Pulmonary artery endothelial cell (primary cell): ENCODE results near the gene PLSCR5. TPM values are rescaled to one million over a fixed set of nuclear protein-coding genes. Genes with fewer than 3 reads are reported as not detected.

Source experiments
- DNase-seq: peaks from one replicate; pipeline ENCODE4 v3.0.0-alpha.2; 2011; ENCODE audit warnings: low read depth, low spot score
- total RNA-seq: library from RNA; depleted of rRNA; stranded (reverse); fragments of >200 nt; gene quantifications from 2 replicates; pipeline ENCODE4 v1.2.3, GENCODE V29; 2014

The PLSCR5 gene
- total RNA-seq, 1 donor from 2014 or later = not detected

- no peak for DNase-seq
These were observed 60.1 kb downstream of the PLSCR5 start for GRCh38 chr3:146544929-146545528.

- DNase-seq = peak; percentile 95
These were observed 60.9 kb downstream of the PLSCR5 start, which contains the start of gene PLSCR1 for GRCh38 chr3:146544002-146544928. TSS of gene PLSCR1 (minus strand) at chr3:146544607. CDS start at chr3:146536552, 8,055 bp downstream.

GRCh38 chr3:146543461-146544001 lies 61.6 kb downstream of the PLSCR5 start:
- no peak for DNase-seq

- no peak for DNase-seq
These were observed 62.2 kb downstream of the PLSCR5 start for GRCh38 chr3:146542978-146543377.

- no peak for DNase-seq
These were observed 63.0 kb downstream of the PLSCR5 start for GRCh38 chr3:146542179-146542578.

- DNase-seq = no peak
These were observed 64.2 kb downstream of the PLSCR5 start for GRCh38 chr3:146540978-146541377.

- DNase-seq = no peak
These were observed 64.9 kb downstream of the PLSCR5 start for GRCh38 chr3:146540236-146540635.

GRCh38 chr3:146539315-146539714 lies 65.8 kb downstream of the PLSCR5 start:
- no peak for DNase-seq

- DNase-seq = no peak
These were observed 67.5 kb downstream of the PLSCR5 start for GRCh38 chr3:146537603-146538002.

GRCh38 chr3:146536681-146537080 lies 68.5 kb downstream of the PLSCR5 start:
- no peak for DNase-seq

Other genes starting within 250 kb of the PLSCR5 start
- gene PLSCR2, start 135.8 kb downstream of the PLSCR5 start, total RNA-seq = not detected in 2 replicates
- gene PLSCR1, start 60.7 kb downstream of the PLSCR5 start, total RNA-seq = 51.4 and 60.3 TPM in 2 replicates